Body of pancreas (tissue), 4 donors: Measurements from ENCODE around the gene EEF2KMT. TPM values are rescaled to one million over a fixed set of nuclear protein-coding genes. Genes with fewer than 3 reads are reported as not detected.
"Not testable (repeated sequence)": the region's sequence is repeated elsewhere in the genome, so short reads cannot be mapped to it uniquely, and the experiment has no call there.

ENCODE experiments used
- ATAC-seq: fragments of 150-250 bp; one replicate; pipeline ENCODE4 v1.9.1; 2016
- DNase-seq, 4 donors: peaks; one replicate each; pipeline ENCODE4 v3.0.0-alpha.2; 2019
- H3K27ac ChIP-seq, 4 donors: fragments of 200-600 bp; sonication (generic); 1 replicate in 3 of 4; 2 replicates in 1 of 4; pipeline versions ENCODE4 v1.5.1 to v1.6.1; 2016 to 2019; ENCODE audit warnings: mild to moderate bottlenecking in 1 of 4, mixed read lengths in 1 of 4, moderate library complexity in 1 of 4
- H3K27me3 ChIP-seq, 2 donors: fragments of 200-600 bp; sonication (generic); one replicate each; pipeline ENCODE4 v1.6.0; 2016; ENCODE audit warnings: mild to moderate bottlenecking in 1 of 2
- H3K36me3 ChIP-seq, 2 donors: fragments of 200-600 bp; sonication (generic); replicated peaks in 1 of 2; 2 replicates each; pipeline ENCODE4 v1.5.1; 2016; ENCODE audit warnings: low read depth in 2 of 2; ENCODE audit not compliant: insufficient read depth in 1 of 2
- H3K4me1 ChIP-seq: fragments of 200-600 bp; sonication (generic); one replicate; pipeline ENCODE4 v1.6.0; 2016
- H3K4me3 ChIP-seq, 2 donors: fragments of 200-600 bp; sonication (generic); 1 replicate in 1 of 2; 2 replicates in 1 of 2; pipeline ENCODE4 v1.5.1; 2016 to 2019
- H3K9me3 ChIP-seq, 3 donors: fragments of 200-600 bp; sonication (generic); 1 replicate in 2 of 3; 2 replicates in 1 of 3; pipeline ENCODE4 v1.5.1; 2016
- POLR2A ChIP-seq, 3 donors: fragments of 450-650 bp; IDR thresholded peaks; one replicate each; pipeline ENCODE4 v1.6.1; 2016; ENCODE audit warnings: antibody characterized with exemption in 3 of 3, mild to moderate bottlenecking in 2 of 3
- WGBS, 2 donors: methylation state at CpG; one replicate each; pipeline ENCODE4 v1.1.5; 2017; 5-methylcytosine and 5-hydroxymethylcytosine counted together
- intact Hi-C: fragments of 100-400 bp; cut with DNase I; formaldehyde crosslinking; loops from one replicate; pipeline ENCODE4 v1.15.1; 2023
- total RNA-seq, 2 donors: library from RNA; depleted of rRNA; stranded (reverse); fragments of >200 nt; gene quantifications; one replicate each; pipeline ENCODE4 v1.1.0, GENCODE V29; 2016
- TF ChIP-seq, protein P1 (sequence below), 7 experiments: fragments of 450-650 bp in 4 of 7; fragments of 200-600 bp in 3 of 7; sonication (generic) in 3 of 7; IDR thresholded peaks; one replicate each; pipeline ENCODE4 v1.5.1; 2016 to 2019; ENCODE audit warnings: antibody characterized with exemption in 7 of 7

Gene EEF2KMT
- total RNA-seq, 2 donors from 2014 or later, result 2.0 to 2.9 TPM

- DNase-seq, H3K27me3 ChIP-seq, H3K27ac ChIP-seq, H3K4me1 ChIP-seq, ATAC-seq, intact Hi-C loops, H3K4me3 ChIP-seq, H3K9me3 ChIP-seq, H3K36me3 ChIP-seq: not testable (repeated sequence)
- 75 to 85% methylated on average over 9 to 10 of the region's 10 CpGs for WGBS, 2 donors
Measured at GRCh38 chr16:5110933-5111332, 13.3 kb upstream of the EEF2KMT start.

- intact Hi-C loops, result no loop called here
- TF ChIP-seq, protein P1, sequence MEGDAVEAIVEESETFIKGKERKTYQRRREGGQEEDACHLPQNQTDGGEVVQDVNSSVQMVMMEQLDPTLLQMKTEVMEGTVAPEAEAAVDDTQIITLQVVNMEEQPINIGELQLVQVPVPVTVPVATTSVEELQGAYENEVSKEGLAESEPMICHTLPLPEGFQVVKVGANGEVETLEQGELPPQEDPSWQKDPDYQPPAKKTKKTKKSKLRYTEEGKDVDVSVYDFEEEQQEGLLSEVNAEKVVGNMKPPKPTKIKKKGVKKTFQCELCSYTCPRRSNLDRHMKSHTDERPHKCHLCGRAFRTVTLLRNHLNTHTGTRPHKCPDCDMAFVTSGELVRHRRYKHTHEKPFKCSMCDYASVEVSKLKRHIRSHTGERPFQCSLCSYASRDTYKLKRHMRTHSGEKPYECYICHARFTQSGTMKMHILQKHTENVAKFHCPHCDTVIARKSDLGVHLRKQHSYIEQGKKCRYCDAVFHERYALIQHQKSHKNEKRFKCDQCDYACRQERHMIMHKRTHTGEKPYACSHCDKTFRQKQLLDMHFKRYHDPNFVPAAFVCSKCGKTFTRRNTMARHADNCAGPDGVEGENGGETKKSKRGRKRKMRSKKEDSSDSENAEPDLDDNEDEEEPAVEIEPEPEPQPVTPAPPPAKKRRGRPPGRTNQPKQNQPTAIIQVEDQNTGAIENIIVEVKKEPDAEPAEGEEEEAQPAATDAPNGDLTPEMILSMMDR (IDR thresholded peaks at IDR 0.05), result no peak
- TF ChIP-seq POLR2A (IDR thresholded peaks at IDR 0.05), result no peak
- no peak for ATAC-seq
Measured at GRCh38 chr16:5108505-5109158, 11.0 kb upstream of the EEF2KMT start.

GRCh38 chr16:5105039-5105438 lies 7.4 kb upstream of the EEF2KMT start:
- H3K9me3 ChIP-seq, H3K36me3 ChIP-seq, H3K4me3 ChIP-seq, DNase-seq, intact Hi-C loops, ATAC-seq, H3K27ac ChIP-seq, H3K27me3 ChIP-seq, H3K4me1 ChIP-seq: not testable (repeated sequence)
- 31 to 33% methylated on average over 4 to 5 of the region's 5 CpGs for WGBS, 2 donors

More at GRCh38 chr16:5108505-5109158, 11.0 kb upstream of the EEF2KMT start:
- WGBS, 2 donors, result 60 to 89% methylated on average over 1 to 9 of the region's 27 CpGs
- H3K4me3 ChIP-seq, result no peak overlapping the region
- no peak for DNase-seq
- no peaks in the 10 kb centered on the region for H3K36me3 ChIP-seq
- H3K4me1 ChIP-seq, result no peaks in the 10 kb centered on the region
- H3K9me3 ChIP-seq, result no peaks in the 10 kb centered on the region
- H3K27me3 ChIP-seq, result no peaks in the 10 kb centered on the region
- no peak overlapping the region for H3K27ac ChIP-seq

GRCh38 chr16:5103296-5104032 lies 5.9 kb upstream of the EEF2KMT start:
- DNase-seq, H3K27me3 ChIP-seq, ATAC-seq, H3K4me1 ChIP-seq, H3K36me3 ChIP-seq, H3K9me3 ChIP-seq, intact Hi-C loops, H3K27ac ChIP-seq, H3K4me3 ChIP-seq: not testable (repeated sequence)
- 79 to 88% methylated on average over 12 of the region's 12 CpGs for WGBS, 2 donors

GRCh38 chr16:5099174-5099573 lies 1.6 kb upstream of the EEF2KMT start:
- H3K27me3 ChIP-seq, H3K4me3 ChIP-seq, H3K9me3 ChIP-seq, ATAC-seq, DNase-seq, H3K27ac ChIP-seq, intact Hi-C loops, H3K36me3 ChIP-seq: not testable (repeated sequence)
- peaks cover 16% of the 10 kb centered on the region for H3K4me1 ChIP-seq
- WGBS, 2 donors, result 5 to 22% methylated on average over 4 of the region's 4 CpGs

- peak; percentile 70 to 79 (median 76) for DNase-seq
- Histone ChIP-seq H3K4me3 (peak overlapping the region; percentile 8 to 38), H3K27ac (peak overlapping the region; percentile 61 to 81 (median 75)), H3K4me1 (peaks cover 16% of the 10 kb centered on the region)
- H3K36me3 ChIP-seq, H3K27me3 ChIP-seq, intact Hi-C loops, H3K9me3 ChIP-seq, ATAC-seq: not testable (repeated sequence)
- TF ChIP-seq POLR2A (IDR thresholded peaks at IDR 0.05), result peak in 2 of 3 donors; percentile 40 to 41
- 1 to 5% methylated on average over 8 to 51 of the region's 67 CpGs for WGBS, 2 donors
Measured at GRCh38 chr16:5098221-5099159, 895 bp upstream of the EEF2KMT start.

- ATAC-seq, H3K9me3 ChIP-seq, H3K27me3 ChIP-seq, H3K36me3 ChIP-seq, intact Hi-C loops: not testable (repeated sequence)
- Histone ChIP-seq H3K27ac (peak overlapping the region; percentile 48 to 81 (median 76)), H3K4me1 (peaks cover 20% of the 10 kb centered on the region), H3K4me3 (peak overlapping the region; percentile 63 to 96)
- 0% methylated on average over 17 of the region's 23 CpGs; no CpG with 5 or more reads in 1 of the 2 donors for WGBS, 2 donors
- peak; percentile 28 to 48 (median 40) for DNase-seq
Measured at GRCh38 chr16:5097061-5097469, 530 bp downstream of the EEF2KMT start.

GRCh38 chr16:5096437-5097060 lies 1.0 kb downstream of the EEF2KMT start:
- H3K36me3 ChIP-seq, ATAC-seq, H3K27me3 ChIP-seq, H3K9me3 ChIP-seq, DNase-seq, H3K4me3 ChIP-seq, intact Hi-C loops: not testable (repeated sequence)
- Histone ChIP-seq H3K4me1 (peaks cover 23% of the 10 kb centered on the region), H3K27ac (peak overlapping the region in 3 of 4 donors; percentile 74 to 81 (median 79))
- 2 to 19% methylated on average over 5 to 7 of the region's 7 CpGs for WGBS, 2 donors

DNA sequence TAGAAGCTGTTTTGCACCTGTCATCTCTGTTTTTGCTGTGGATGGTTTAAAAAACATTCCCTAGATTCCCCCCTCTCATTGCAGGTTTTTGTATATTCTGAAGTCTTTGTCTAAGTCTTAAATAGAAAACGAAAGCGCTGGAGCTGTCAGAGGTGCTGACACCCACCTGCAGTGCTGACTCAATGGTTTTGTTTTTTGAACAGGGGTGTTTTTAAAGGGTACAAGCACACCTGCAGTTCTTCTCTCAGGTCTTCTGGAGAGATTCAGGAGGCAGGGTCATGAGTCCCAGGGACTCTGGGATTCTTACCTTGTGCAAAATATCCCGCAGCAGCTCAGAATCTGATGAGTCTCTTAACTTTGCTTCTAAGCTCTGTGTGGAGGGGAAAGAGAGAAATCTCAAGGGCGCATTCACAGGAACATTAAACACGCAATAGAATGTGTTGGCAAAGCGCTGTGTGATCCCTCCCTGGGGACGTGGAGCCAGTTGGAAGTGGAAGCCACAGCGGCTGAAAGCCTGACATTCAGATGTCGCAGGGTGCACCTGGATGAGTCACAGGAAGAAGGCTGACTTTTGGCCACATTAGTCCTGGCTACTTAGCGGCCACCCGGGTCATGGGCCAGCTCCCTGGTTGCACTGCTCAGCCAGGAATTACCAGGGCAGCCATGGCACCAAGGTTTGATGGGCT lies 2.3 kb downstream of the EEF2KMT start:
- intact Hi-C loops, H3K4me3 ChIP-seq, H3K27ac ChIP-seq, ATAC-seq, H3K36me3 ChIP-seq, DNase-seq, H3K27me3 ChIP-seq, H3K9me3 ChIP-seq: not testable (repeated sequence)
- WGBS, 2 donors, result 79 to 87% methylated on average over 6 to 9 of the region's 11 CpGs
- H3K4me1 ChIP-seq, result peaks cover 23% of the 10 kb centered on the region
